ENCODE data around the gene PIF1.

DNA sequence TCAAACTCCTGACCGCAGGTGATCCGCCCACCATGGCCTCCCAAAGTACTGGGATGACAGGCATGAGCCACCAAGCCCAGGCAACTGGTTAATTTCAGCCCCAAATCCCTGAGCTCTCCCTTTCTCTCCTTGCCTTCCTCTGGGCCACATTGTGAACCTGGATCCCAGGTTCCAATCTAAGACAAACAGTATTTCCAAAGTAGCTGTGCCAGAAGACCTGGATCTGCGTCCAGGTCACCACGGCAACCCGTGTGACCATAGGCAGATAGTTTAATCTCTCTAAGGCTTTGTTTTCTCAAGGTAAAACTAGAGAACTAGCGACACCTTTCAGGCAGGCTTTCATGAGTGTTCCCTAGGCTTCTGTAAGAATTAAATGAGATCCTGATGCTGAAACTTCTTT is 44.1 kb downstream of the PIF1 start:
- TF ChIP-seq CTCF (IDR thresholded peaks at IDR 0.05; ENCODE audit: poor library complexity, severe bottlenecking) (no peak), EP300 (conservative IDR thresholded peaks at IDR 0.05; ENCODE audit: poor library complexity, severe bottlenecking) (no peak)

Measured in neural cell (in vitro differentiated cells).